NB4 (cell line): ENCODE measurements around the gene OR8J3.

Source experiments
- DNase-seq: peaks from one replicate; pipeline ENCODE4 v3.0.0; 2010; ENCODE audit warnings: low read depth
- H3K4me3 ChIP-seq: one replicate; pipeline ENCODE4 v1.5.1; 2011; ENCODE audit warnings: mild to moderate bottlenecking, low read depth, low read length, moderate library complexity
- MYC ChIP-seq: IDR thresholded peaks from 2 replicates; pipeline ENCODE4 v1.6.1; 2011; ENCODE audit warnings: low read depth, low read length
- POLR2A ChIP-seq: IDR thresholded peaks from 2 replicates; pipeline ENCODE4 v1.6.1; 2011; ENCODE audit warnings: mild to moderate bottlenecking; ENCODE audit not compliant: insufficient read length; ENCODE audit errors: extremely low read depth
- TF ChIP-seq, protein P1 (sequence below): IDR thresholded peaks from one replicate; pipeline ENCODE4 v1.5.1; 2012; ENCODE audit warnings: low read depth, low read length
- TF ChIP-seq, protein P2 (sequence below): IDR thresholded peaks from 2 replicates; pipeline ENCODE4 v1.6.1; 2011; ENCODE audit warnings: low read depth, low read length

The OR8J3 gene, protein sequence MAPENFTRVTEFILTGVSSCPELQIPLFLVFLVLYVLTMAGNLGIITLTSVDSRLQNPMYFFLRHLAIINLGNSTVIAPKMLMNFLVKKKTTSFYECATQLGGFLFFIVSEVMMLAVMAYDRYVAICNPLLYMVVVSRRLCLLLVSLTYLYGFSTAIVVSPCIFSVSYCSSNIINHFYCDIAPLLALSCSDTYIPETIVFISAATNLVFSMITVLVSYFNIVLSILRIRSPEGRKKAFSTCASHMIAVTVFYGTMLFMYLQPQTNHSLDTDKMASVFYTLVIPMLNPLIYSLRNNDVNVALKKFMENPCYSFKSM

DNA sequence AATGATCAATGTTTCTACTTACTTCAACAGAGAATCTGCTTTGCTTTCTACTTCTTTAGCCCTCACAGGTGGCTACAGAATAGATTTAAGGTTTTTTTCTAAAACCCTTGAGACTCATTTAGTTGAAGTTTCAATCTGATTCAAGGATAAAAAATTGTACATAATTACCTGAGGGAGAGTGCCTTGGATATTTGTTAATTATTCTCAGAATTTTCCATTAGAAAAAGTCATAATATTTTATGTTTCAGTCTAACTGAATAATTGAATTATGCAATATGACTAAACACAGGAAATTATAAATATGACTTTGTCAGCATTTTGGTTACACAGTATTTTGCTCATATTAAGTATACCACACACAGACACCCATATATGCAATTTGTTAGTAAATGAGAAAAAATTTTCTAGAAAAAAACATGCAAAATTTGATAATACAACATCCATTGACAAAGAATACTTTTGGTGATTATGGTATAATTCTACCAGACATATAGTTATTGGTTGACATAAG, at the start of gene OR8J3:
Gene OR8J3, minus strand, starts transcription at position 51 of the 511 bp plus-strand sequence. CDS start 2,483 bp downstream, outside the sequence.
- DNase-seq = no peak
- H3K4me3 ChIP-seq = no peak within 1 kb of the TSS
- TF ChIP-seq, protein P1, sequence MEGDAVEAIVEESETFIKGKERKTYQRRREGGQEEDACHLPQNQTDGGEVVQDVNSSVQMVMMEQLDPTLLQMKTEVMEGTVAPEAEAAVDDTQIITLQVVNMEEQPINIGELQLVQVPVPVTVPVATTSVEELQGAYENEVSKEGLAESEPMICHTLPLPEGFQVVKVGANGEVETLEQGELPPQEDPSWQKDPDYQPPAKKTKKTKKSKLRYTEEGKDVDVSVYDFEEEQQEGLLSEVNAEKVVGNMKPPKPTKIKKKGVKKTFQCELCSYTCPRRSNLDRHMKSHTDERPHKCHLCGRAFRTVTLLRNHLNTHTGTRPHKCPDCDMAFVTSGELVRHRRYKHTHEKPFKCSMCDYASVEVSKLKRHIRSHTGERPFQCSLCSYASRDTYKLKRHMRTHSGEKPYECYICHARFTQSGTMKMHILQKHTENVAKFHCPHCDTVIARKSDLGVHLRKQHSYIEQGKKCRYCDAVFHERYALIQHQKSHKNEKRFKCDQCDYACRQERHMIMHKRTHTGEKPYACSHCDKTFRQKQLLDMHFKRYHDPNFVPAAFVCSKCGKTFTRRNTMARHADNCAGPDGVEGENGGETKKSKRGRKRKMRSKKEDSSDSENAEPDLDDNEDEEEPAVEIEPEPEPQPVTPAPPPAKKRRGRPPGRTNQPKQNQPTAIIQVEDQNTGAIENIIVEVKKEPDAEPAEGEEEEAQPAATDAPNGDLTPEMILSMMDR = no peak
- TF ChIP-seq, protein P2, sequence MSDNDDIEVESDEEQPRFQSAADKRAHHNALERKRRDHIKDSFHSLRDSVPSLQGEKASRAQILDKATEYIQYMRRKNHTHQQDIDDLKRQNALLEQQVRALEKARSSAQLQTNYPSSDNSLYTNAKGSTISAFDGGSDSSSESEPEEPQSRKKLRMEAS = no peak
- TF ChIP-seq MYC (no peak), POLR2A (no peak)

DNA sequence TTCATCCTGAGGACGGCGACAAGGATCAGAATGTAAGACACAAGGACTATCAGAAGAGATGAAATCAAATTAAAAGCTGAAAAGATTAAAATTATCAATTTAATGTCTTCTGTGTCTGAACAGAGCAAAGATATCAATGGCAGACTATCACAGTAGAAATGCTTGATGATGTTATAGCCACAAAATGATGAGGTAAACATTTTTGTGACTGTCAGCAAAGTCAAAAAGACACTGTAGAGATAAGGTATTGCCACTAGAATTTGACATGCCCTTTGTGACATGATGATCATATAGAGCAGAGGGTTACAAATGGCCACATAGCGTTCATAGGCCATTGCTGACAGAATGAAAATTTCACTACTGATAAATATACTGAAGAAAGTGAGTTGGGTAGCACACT, 48.6 kb upstream of the OR8J3 start:
- DNase-seq = no peak
- TF ChIP-seq, protein P2 = no peak
- TF ChIP-seq, protein P1 = no peak
- TF ChIP-seq MYC (no peak), POLR2A (no peak)

DNA sequence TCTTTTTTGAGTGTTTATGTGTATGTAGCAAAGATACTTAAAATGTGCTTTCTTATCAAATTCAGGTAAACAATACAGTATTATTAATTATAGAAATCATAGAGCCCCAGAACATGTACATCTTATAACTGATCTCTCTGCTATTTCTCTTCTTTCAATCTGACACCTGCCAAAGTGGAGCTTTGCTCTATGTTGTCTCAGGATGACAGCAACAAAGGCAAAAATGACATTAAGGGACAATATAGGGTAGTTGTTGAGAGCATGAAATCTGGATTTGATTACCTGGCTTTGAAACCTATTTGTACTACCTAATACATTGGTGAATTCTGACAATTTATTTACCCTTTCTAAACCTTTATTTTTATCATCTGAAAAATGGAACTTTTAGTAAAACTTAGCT, 43.5 kb upstream of the OR8J3 start:
- TF ChIP-seq, protein P1 = no peak
- TF ChIP-seq MYC (no peak), POLR2A (no peak)
- TF ChIP-seq, protein P2 = no peak
- H3K4me3 ChIP-seq = no peak overlapping the region
- no peak for DNase-seq

More for the DNA sequence above, 48.6 kb upstream of the OR8J3 start:
- H3K4me3 ChIP-seq = no peak overlapping the region

DNA sequence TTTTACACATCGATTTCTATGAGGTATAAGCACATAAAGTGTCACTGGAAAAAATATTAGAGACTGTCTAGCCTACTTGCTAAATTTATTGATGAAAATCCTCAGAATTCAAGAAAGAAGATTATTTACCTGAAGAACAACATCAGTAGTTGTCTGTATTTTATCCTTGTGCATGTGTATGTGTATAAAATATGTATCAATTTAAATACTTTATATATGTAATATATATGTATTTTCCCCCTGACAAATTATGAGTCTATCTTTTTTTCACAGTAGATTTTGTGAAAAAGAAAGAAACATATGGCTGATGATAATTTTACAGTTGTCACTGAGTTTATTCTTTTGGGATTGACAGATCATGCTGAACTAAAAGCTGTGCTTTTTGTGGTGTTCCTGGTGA, 36.3 kb upstream of the OR8J3 start, which contains the start of gene OR5J2:
Gene OR5J2, plus strand, starts transcription at position 301 of the 400 bp plus-strand sequence. Its CDS starts 0 bp downstream, at position 301.
- no peak within 1 kb of the TSS for H3K4me3 ChIP-seq
- TF ChIP-seq MYC = no peak
- TF ChIP-seq, protein P2 = no peak
- TF ChIP-seq POLR2A = no peak
- TF ChIP-seq, protein P1 = no peak
- DNase-seq = no peak

DNA sequence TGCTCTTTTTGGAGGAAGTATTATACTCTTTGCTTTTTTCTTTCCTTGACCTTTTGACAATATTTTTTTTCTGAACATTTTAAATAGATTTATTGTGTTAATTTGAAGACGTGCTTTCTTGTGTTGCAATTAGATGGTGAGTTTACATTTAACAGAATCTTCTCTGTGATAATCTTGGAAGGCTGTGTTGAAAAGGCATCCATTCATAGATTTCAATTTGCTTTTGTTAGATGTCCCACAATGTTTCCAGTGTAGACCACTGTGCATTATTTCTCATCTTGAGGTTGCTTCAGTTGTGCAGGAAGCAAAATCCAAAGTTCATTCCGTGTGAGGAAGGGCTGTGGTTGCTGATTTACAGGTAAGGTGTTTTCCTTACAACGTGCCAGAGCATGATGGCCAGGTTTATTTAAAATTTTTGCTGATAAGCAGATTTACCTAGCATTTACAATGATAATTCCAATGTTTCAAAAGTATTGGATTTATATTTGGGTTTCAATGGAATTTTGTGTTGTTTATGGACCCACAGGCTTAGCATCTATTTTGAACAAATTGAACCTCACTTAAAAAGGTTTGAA, 32.3 kb upstream of the OR8J3 start:
- no peak for TF ChIP-seq MYC
- TF ChIP-seq, protein P1 = no peak
- TF ChIP-seq POLR2A = no peak
- TF ChIP-seq, protein P2 = no peak
- DNase-seq = no peak

More for the DNA sequence above, 32.3 kb upstream of the OR8J3 start:
- H3K4me3 ChIP-seq = no peak overlapping the region
